Lower lobe of right lung (tissue), 2 donors: ENCODE measurements around the gene IGFALS. TPM values are rescaled to one million over a fixed set of nuclear protein-coding genes. Genes with fewer than 3 reads are reported as not detected.

Source experiments
- ATAC-seq, 2 donors: fragments of 200-7000 bp; cut with Tn5 transposase; one replicate each; pipeline ENCODE4 v1.9.1; 2020 to 2022; ENCODE audit warnings: mild to moderate bottlenecking in 2 of 2, moderate library complexity in 2 of 2
- DNase-seq: peaks from one replicate; pipeline ENCODE4 v3.0.0-alpha.2; 2020
- H3K27ac ChIP-seq: fragments of 200-600 bp; one replicate; pipeline ENCODE4 v1.8.0; 2022
- H3K27me3 ChIP-seq: fragments of 200-600 bp; one replicate; pipeline ENCODE4 v1.8.0; 2022; ENCODE audit warnings: low read depth
- H3K36me3 ChIP-seq: fragments of 200-600 bp; one replicate; pipeline ENCODE4 v1.8.0; 2022; ENCODE audit warnings: mild to moderate bottlenecking
- H3K4me1 ChIP-seq: fragments of 200-600 bp; one replicate; pipeline ENCODE4 v1.8.0; 2022
- H3K4me3 ChIP-seq: fragments of 200-600 bp; one replicate; pipeline ENCODE4 v1.8.0; 2022; ENCODE audit warnings: mild to moderate bottlenecking
- H3K9me3 ChIP-seq: fragments of 200-600 bp; one replicate; pipeline ENCODE4 v1.8.0; 2022
- CTCF ChIP-seq: fragments of 200-600 bp; IDR thresholded peaks from one replicate; pipeline ENCODE4 v1.8.0; 2022; ENCODE audit warnings: antibody characterized with exemption, mild to moderate bottlenecking
- intact Hi-C: fragments of 100-400 bp; cut with DNase I; formaldehyde crosslinking; loops from one replicate; pipeline ENCODE4 v1.11.0; 2022
- total RNA-seq: library from RNA; stranded (reverse); fragmentation: NEBNext Ultra II Directional; extraction: Animal tissue kit (Norgen Biotek cat#: 25700); gene quantifications from one replicate; pipeline ENCODE4 v1.2.1, GENCODE V29; 2021
- donor health status: DM: no; HTN: yes; CAD: no; lungs with severe emphysema.

Gene IGFALS
- total RNA-seq, 1 donor from 2014 or later, result 0.97 TPM

DNA sequence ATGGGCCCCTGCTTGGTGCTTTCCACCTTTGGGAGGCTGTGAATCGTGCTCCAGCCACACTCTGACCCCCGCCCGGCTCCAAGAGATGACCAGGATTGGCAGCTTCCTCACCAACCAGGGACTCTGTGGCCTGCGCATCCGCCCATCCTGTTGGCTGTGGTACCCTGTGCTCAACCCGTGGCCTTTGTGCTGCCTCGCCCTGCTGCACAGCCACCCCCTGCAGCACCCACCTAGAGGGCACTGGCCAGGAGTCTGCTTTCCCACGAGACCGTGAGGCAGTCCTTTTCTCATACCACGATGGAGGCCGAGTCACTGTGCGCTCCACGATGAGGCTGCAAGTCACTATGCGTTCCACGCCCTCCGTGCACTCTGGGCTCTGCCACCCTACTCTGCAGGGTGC is 41.6 kb downstream of the IGFALS start:
- DNase-seq (no peak), ATAC-seq (no peak)
- Histone ChIP-seq H3K4me3 (no peak overlapping the region), H3K27me3 (no peaks in the 10 kb centered on the region), H3K9me3 (no peaks in the 10 kb centered on the region), H3K4me1 (no peaks in the 10 kb centered on the region), H3K27ac (no peak overlapping the region), H3K36me3 (peaks cover 80% of the 10 kb centered on the region)
- intact Hi-C loops, result no loop called here
- TF ChIP-seq CTCF, result no peak

- TF ChIP-seq CTCF, result no peak
- ATAC-seq (peak in 1 of 2 donors; percentile 6), DNase-seq (no peak)
- no peaks in the 10 kb centered on the region for H3K27me3 ChIP-seq
- H3K4me1 ChIP-seq, result no peaks in the 10 kb centered on the region
- H3K4me3 ChIP-seq, result no peak overlapping the region
- H3K27ac ChIP-seq, result no peak overlapping the region
- intact Hi-C loops, result no loop called here
- peaks cover 94% of the 10 kb centered on the region for H3K36me3 ChIP-seq
- H3K9me3 ChIP-seq, result no peaks in the 10 kb centered on the region
Measured at GRCh38 chr16:1749152-1750117, 44.1 kb downstream of the IGFALS start.

DNA sequence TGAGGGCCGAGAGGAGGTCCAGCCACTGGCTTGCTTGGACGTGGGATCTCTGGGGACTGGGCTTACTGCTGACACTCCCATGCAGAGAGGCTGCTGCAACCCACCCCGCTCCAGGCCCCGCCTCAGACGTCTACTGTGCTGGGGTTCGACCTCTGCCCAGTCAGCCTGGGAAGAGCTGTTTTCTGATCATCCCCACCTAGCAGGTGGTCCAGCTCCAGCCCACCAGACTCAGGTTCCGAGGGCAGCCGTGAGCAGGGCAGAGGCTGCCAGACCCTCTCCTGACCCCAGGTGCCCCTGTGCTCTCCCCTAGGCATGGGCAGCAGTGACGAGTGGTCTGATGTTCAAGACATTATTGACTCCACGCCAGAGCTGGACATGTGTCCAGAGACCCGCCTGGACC is 45.6 kb downstream of the IGFALS start:
- no peak overlapping the region for H3K4me3 ChIP-seq
- no peaks in the 10 kb centered on the region for H3K9me3 ChIP-seq
- H3K36me3 ChIP-seq, result peaks cover 98% of the 10 kb centered on the region
- ATAC-seq (no peak), DNase-seq (no peak)
- no peak overlapping the region for H3K27ac ChIP-seq
- intact Hi-C loops, result no loop called here
- TF ChIP-seq CTCF, result no peak
- H3K4me1 ChIP-seq, result no peaks in the 10 kb centered on the region
- H3K27me3 ChIP-seq, result no peaks in the 10 kb centered on the region

DNA sequence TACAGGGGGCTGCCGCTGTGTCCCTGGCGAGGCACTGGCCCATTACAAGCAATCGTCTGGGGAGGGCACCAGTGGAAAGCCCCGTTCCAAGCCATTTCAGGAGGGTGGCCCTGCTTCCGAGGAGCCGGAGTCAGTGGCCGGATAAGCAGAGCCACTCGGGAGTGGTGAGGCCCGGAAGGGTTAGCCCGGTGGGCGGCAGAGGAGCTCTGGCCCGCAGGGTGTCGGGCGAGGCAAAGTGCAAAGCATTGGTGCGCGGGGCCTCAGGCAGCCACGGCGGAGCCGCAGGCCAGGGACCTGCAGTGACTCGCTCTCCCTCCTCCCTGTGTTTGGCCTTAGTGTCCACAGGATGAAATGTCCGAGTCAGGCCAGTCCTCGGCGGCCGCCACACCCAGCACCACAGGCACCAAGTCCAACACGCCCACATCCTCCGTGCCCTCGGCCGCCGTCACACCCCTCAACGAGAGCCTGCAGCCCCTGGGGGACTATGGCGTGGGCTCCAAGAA is 46.8 kb downstream of the IGFALS start:
- no peak overlapping the region for H3K4me3 ChIP-seq
- TF ChIP-seq CTCF, result no peak
- intact Hi-C loops, result no loop called here
- ATAC-seq (no peak), DNase-seq (no peak)
- no peaks in the 10 kb centered on the region for H3K4me1 ChIP-seq
- H3K9me3 ChIP-seq, result no peaks in the 10 kb centered on the region
- no peak overlapping the region for H3K27ac ChIP-seq
- H3K27me3 ChIP-seq, result no peaks in the 10 kb centered on the region
- peaks cover 92% of the 10 kb centered on the region for H3K36me3 ChIP-seq

- Histone ChIP-seq H3K36me3 (peaks cover 92% of the 10 kb centered on the region), H3K4me3 (no peak overlapping the region), H3K4me1 (no peaks in the 10 kb centered on the region), H3K27ac (no peak overlapping the region), H3K27me3 (no peaks in the 10 kb centered on the region), H3K9me3 (no peaks in the 10 kb centered on the region)
- intact Hi-C loops, result no loop called here
- TF ChIP-seq CTCF, result no peak
- no peak for DNase-seq
- ATAC-seq, result no peak
Measured at GRCh38 chr16:1745900-1746692, 47.4 kb downstream of the IGFALS start.
